MCF 10A (cell line): ENCODE measurements around the gene OSMR. TPM values are rescaled to one million over a fixed set of nuclear protein-coding genes. Genes with fewer than 3 reads are reported as not detected.

Source experiments
- BruUV-seq: library from RNA; stranded (reverse); fragments of 400-500 nt; replicated peaks from 2 replicates; lab custom pipeline; 2021; lab: Mats Ljungman, UMichigan
- CTCF ChIA-PET: fragments of 300-600 bp; sonication (Branson Sonifier 250); formaldehyde crosslinking; extraction: SDS; loops from one replicate; lab custom pipeline; 2021; ENCODE audit warnings: antibody characterized with exemption, inconsistent platforms; lab: Yijun Ruan, JAX
- POLR2A ChIA-PET: fragments of 300-600, 350-650 bp; sonication (Branson Sonifier 250); formaldehyde crosslinking; extraction: SDS; loops from one replicate; lab custom pipeline; 2020; ENCODE audit warnings: antibody characterized with exemption, inconsistent platforms; lab: Yijun Ruan, JAX
- DNase-seq: peaks from one replicate; pipeline ENCODE4 v3.0.0-alpha.2; 2018; ENCODE audit not compliant: unreplicated experiment
- H3K27ac Mint-ChIP-seq: one replicate; pipeline ENCODE4 v1.8.0; 2022; ENCODE audit warnings: mild to moderate bottlenecking, low read depth, mixed read lengths; ENCODE audit not compliant: unreplicated experiment
- H3K27me3 Mint-ChIP-seq: one replicate; pipeline ENCODE4 v1.8.0; 2022; ENCODE audit warnings: mixed read lengths; ENCODE audit not compliant: insufficient read depth, unreplicated experiment
- H3K36me3 Mint-ChIP-seq: one replicate; pipeline ENCODE4 v1.8.0; 2022; ENCODE audit warnings: mild to moderate bottlenecking, moderate library complexity, mixed read lengths; ENCODE audit not compliant: insufficient read depth, unreplicated experiment
- H3K4me1 Mint-ChIP-seq: one replicate; pipeline ENCODE4 v1.8.0; 2022; ENCODE audit warnings: mixed read lengths; ENCODE audit not compliant: insufficient read depth, unreplicated experiment
- H3K4me3 Mint-ChIP-seq: one replicate; pipeline ENCODE4 v1.8.0; 2022; ENCODE audit warnings: mild to moderate bottlenecking, moderate library complexity, mixed read lengths; ENCODE audit not compliant: unreplicated experiment
- H3K9me3 Mint-ChIP-seq: one replicate; pipeline ENCODE4 v1.8.0; 2022; ENCODE audit warnings: mixed read lengths; ENCODE audit not compliant: unreplicated experiment
- intact Hi-C: fragments of 100-400 bp; cut with micrococcal nuclease; formaldehyde crosslinking; loops from 2 replicates; pipeline ENCODE4 v1.14.1; 2022
- total RNA-seq: library from RNA; stranded (reverse); gene quantifications from 2 replicates; pipeline ENCODE4 v1.2.3, GENCODE V29; 2022
- TF ChIP-seq, protein P1 (sequence below): fragments of 200-600 bp; IDR thresholded peaks from one replicate; pipeline ENCODE4 v1.8.0; 2022; ENCODE audit warnings: antibody characterized with exemption, mild to moderate bottlenecking; ENCODE audit not compliant: unreplicated experiment

The OSMR gene
- total RNA-seq, 1 experiment from 2014 or later, result 89.1 TPM

DNA sequence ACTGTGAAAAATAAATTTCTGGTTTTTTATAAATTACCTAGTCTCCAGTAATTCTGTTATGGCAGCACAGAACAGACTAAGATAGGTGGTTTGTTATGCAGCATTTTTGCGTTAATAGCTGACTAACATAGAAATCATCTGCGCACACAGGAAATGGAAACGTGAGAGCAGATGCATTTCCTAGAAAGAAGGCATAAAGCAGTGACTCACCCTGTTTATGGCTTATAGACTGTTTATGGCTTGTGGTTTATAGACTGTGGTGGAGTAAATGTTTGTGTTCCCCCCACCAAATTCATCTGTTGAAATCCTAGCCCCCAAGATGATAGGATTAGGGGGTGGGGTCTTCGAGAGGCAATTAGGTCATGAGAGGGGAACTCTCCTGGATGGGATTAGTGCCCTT is 18.3 kb upstream of the OSMR start:
- Mint-ChIP-seq H3K9me3 (no peaks in the 10 kb centered on the region), H3K36me3 (peaks cover 27% of the 10 kb centered on the region), H3K27me3 (no peaks in the 10 kb centered on the region), H3K4me3 (no peak overlapping the region), H3K4me1 (peaks cover 59% of the 10 kb centered on the region), H3K27ac (no peak overlapping the region)
- POLR2A ChIA-PET, result interaction anchor here (0.6 to 2.4 kb wide), 7 partner anchors 9 to 976 kb away, joined by 3 to 13 read pairs (median 3); partner anchors contain the start of gene OSMR
- no TSS peak for BruUV-seq
- TF ChIP-seq, protein P1, sequence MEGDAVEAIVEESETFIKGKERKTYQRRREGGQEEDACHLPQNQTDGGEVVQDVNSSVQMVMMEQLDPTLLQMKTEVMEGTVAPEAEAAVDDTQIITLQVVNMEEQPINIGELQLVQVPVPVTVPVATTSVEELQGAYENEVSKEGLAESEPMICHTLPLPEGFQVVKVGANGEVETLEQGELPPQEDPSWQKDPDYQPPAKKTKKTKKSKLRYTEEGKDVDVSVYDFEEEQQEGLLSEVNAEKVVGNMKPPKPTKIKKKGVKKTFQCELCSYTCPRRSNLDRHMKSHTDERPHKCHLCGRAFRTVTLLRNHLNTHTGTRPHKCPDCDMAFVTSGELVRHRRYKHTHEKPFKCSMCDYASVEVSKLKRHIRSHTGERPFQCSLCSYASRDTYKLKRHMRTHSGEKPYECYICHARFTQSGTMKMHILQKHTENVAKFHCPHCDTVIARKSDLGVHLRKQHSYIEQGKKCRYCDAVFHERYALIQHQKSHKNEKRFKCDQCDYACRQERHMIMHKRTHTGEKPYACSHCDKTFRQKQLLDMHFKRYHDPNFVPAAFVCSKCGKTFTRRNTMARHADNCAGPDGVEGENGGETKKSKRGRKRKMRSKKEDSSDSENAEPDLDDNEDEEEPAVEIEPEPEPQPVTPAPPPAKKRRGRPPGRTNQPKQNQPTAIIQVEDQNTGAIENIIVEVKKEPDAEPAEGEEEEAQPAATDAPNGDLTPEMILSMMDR, result no peak
- CTCF ChIA-PET, result interaction anchor here (0.6 to 2.0 kb wide), 10 partner anchors 11 to 386 kb away, joined by 3 to 9 read pairs (median 4); no protein-coding TSS in a partner anchor
- peak; percentile 35 for DNase-seq
- intact Hi-C loops, result no loop called here

DNA sequence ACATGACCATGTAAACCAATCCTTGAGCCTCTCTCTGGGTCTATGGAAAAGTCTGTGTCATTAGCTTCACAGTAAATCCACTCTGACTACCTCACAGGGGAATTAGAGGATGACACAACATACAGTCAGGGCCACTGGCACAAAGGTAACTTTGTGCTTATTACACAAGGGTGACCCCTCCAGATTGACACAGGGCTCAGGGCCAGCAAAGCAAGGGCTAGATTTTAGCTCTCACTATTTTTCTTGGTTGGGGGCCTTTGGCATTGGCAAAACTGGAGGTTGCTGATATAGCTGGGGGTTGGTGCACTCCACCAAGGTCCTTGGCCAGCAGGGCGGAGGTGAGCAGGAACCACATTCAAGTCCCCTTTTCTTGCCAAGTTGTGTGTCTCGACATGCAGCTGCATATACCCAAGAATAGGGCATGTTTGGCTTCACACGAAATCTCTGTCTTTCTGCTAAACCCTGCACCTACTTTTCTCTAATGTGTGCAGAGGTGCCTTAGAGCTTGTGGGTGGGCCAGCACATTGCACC is 15.2 kb upstream of the OSMR start:
- TF ChIP-seq, protein P1, result no peak
- no peaks in the 10 kb centered on the region for H3K27me3 Mint-ChIP-seq
- intact Hi-C loops, result no loop called here
- no peaks in the 10 kb centered on the region for H3K9me3 Mint-ChIP-seq
- peaks cover 50% of the 10 kb centered on the region for H3K4me1 Mint-ChIP-seq
- H3K4me3 Mint-ChIP-seq, result no peak overlapping the region
- peak overlapping the region; percentile 54 for H3K27ac Mint-ChIP-seq
- peak; percentile 90 for DNase-seq
- no TSS peak for BruUV-seq
- peaks cover 24% of the 10 kb centered on the region for H3K36me3 Mint-ChIP-seq
- ChIA-PET POLR2A (interaction anchor here (0.8 to 3.0 kb wide), 7 partner anchors 11 to 273 kb away, joined by 3 to 25 read pairs (median 4); partner anchors contain the start of gene OSMR), CTCF (interaction anchor here (0.7 to 1.3 kb wide), 5 partner anchors 12 to 92 kb away, joined by 3 to 4 read pairs (median 3); no protein-coding TSS in a partner anchor)

DNA sequence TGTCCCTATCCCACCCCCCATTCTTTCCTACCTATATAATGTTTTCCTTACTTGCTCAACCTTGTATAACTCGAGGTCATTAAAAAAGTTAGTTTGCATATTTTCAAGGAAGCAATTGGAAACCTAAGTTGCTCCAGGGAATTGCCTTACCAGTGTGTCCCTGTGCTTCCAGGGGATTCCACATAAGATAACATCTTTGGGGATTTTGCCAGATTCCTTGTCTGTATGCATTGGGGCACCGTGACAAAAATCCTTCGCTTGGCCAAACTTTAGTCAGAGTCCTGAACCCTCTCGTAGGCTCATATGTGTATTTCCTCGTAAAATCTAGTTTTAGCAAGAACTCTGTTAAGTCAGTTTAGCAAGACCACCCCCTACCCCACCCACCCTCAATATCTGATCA is 14.7 kb upstream of the OSMR start:
- DNase-seq, result no peak
- TF ChIP-seq, protein P1, result no peak
- Mint-ChIP-seq H3K4me1 (peaks cover 55% of the 10 kb centered on the region), H3K9me3 (no peaks in the 10 kb centered on the region), H3K27ac (peak overlapping the region; percentile 54), H3K4me3 (no peak overlapping the region), H3K27me3 (no peaks in the 10 kb centered on the region), H3K36me3 (peaks cover 24% of the 10 kb centered on the region)
- CTCF ChIA-PET, result interaction anchor here (0.7 to 1.4 kb wide), 6 partner anchors 12 to 231 kb away, joined by 3 to 5 read pairs (median 4); no protein-coding TSS in a partner anchor
- intact Hi-C loops, result no loop called here
- no TSS peak for BruUV-seq
- POLR2A ChIA-PET, result interaction anchor here (0.9 to 3.0 kb wide), 5 partner anchors 11 to 274 kb away, joined by 3 to 25 read pairs (median 5); partner anchors contain the start of gene OSMR

DNA sequence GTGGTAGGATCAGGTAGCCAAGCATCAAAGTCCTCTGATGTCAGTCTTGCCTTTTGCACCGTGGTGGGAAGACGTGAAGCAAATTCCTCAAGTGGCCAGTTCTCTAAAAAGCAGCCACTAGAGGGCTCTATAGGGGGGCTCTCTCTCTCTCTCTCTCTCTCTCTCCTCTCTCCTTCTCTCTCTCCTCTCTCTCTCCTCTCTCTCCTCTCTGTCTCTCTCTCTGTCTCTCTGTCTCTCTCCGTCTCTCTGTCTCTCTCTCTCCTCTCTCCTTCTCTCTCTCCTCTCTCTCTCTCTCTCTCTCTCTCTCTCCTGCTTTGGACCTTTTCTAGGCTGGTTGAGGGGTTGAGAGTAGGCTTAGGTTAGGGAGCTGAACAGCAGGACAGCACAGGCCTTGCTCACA is 13.9 kb upstream of the OSMR start:
- no peak overlapping the region for H3K4me3 Mint-ChIP-seq
- BruUV-seq, result no TSS peak
- H3K36me3 Mint-ChIP-seq, result peaks cover 22% of the 10 kb centered on the region
- ChIA-PET CTCF (interaction anchor here (0.5 to 1.4 kb wide), 8 partner anchors 12 to 1320 kb away, joined by 3 to 5 read pairs (median 4); no protein-coding TSS in a partner anchor), POLR2A (interaction anchor here (3.0 kb wide), 1 partner anchor 15 kb away, joined by 25 read pairs; the partner anchor contains the start of gene OSMR)
- H3K9me3 Mint-ChIP-seq, result no peaks in the 10 kb centered on the region
- H3K27ac Mint-ChIP-seq, result peak overlapping the region; percentile 54
- DNase-seq, result peak; percentile 61
- no peaks in the 10 kb centered on the region for H3K27me3 Mint-ChIP-seq
- intact Hi-C loops, result loop anchor here (1.0 kb wide), 1 partner anchor 90 kb away; no protein-coding TSS in a partner anchor
- H3K4me1 Mint-ChIP-seq, result peaks cover 52% of the 10 kb centered on the region
- TF ChIP-seq, protein P1, result peak; percentile 24
